Parathyroid adenoma (tissue), 2 donors: ENCODE results near the gene GPX6.
"Not testable (repeated sequence)": the region's sequence is repeated elsewhere in the genome, so short reads cannot be mapped to it uniquely, and the experiment has no call there.

Experiments used
- H2AFZ ChIP-seq: fragments of 300-600 bp; sonication (generic); one replicate; pipeline ENCODE4 v1.7.0; 2017; ENCODE audit warnings: antibody characterized with exemption, mild to moderate bottlenecking
- H3K27ac ChIP-seq: fragments of 300-600 bp; sonication (generic); one replicate; pipeline ENCODE4 v1.7.0; 2017
- H3K27me3 ChIP-seq: fragments of 300-600 bp; sonication (generic); one replicate; pipeline ENCODE4 v1.7.0; 2017; ENCODE audit warnings: low read length; ENCODE audit not compliant: control insufficient read depth, insufficient read depth
- H3K36me3 ChIP-seq: fragments of 300-600 bp; sonication (generic); one replicate; pipeline ENCODE4 v1.7.0; 2017; ENCODE audit warnings: low read length; ENCODE audit not compliant: control insufficient read depth, insufficient read depth
- H3K4me1 ChIP-seq: fragments of 300-600 bp; sonication (generic); one replicate; pipeline ENCODE4 v1.7.0; 2017; ENCODE audit warnings: control low read depth
- H3K4me2 ChIP-seq: fragments of 300-600 bp; sonication (generic); one replicate; pipeline ENCODE4 v1.7.0; 2017; ENCODE audit warnings: low read length
- H3K4me3 ChIP-seq: fragments of 300-600 bp; sonication (generic); one replicate; pipeline ENCODE4 v1.7.0; 2017; ENCODE audit warnings: low read depth, low read length
- H3K79me2 ChIP-seq: fragments of 300-600 bp; sonication (generic); one replicate; pipeline ENCODE4 v1.7.0; 2017; ENCODE audit warnings: control low read depth
- H3K9ac ChIP-seq: fragments of 300-600 bp; sonication (generic); one replicate; pipeline ENCODE4 v1.7.0; 2017; ENCODE audit warnings: mild to moderate bottlenecking
- H3K9me3 ChIP-seq: fragments of 300-600 bp; sonication (generic); one replicate; pipeline ENCODE4 v1.7.0; 2017; ENCODE audit warnings: low read length; ENCODE audit not compliant: control insufficient read depth
- TF ChIP-seq, protein P1 (sequence below): fragments of 300-600 bp; sonication (generic); IDR thresholded peaks from one replicate; pipeline ENCODE4 v1.7.0; 2017; ENCODE audit warnings: antibody characterized with exemption, mild to moderate bottlenecking
- donor health status: primary hyperparathyroidism.

The GPX6 gene

DNA sequence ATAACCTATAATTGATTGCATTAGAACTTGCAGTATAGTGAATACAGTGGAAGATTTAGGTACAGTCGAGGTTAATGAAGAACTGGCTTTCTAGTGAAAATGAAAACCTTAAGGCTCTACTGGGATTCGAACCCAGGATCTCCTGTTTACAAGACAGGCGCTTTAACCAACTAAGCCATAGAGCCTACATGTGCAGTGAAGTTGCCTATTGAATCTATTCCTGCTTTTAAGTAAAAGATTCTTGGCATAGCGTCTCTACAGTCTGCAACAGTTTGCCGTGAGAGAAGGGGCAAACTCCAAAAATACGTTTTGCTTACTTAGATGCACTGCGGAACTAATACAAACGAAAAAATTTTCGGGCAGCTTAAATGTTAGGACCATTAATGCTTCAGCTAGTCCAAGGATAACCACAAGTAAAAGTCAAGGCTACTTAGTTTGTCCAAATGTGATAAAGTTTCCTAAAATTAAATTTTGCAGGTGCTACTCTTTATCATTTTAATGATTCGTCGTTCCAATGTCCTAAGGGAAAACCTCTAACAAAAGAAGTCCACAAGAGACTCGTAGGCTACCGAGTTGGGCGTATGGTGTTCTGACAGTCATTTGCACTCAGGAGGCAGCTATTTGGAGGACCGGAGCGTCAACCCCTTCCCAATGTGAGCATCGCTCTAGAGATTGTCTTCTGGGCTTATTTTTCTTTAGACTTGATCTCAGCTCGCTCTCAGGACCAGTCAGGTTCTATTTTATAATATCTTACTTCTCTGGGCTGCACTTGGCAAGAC lies 41.0 kb downstream of the GPX6 start:
- TF ChIP-seq, protein P1, sequence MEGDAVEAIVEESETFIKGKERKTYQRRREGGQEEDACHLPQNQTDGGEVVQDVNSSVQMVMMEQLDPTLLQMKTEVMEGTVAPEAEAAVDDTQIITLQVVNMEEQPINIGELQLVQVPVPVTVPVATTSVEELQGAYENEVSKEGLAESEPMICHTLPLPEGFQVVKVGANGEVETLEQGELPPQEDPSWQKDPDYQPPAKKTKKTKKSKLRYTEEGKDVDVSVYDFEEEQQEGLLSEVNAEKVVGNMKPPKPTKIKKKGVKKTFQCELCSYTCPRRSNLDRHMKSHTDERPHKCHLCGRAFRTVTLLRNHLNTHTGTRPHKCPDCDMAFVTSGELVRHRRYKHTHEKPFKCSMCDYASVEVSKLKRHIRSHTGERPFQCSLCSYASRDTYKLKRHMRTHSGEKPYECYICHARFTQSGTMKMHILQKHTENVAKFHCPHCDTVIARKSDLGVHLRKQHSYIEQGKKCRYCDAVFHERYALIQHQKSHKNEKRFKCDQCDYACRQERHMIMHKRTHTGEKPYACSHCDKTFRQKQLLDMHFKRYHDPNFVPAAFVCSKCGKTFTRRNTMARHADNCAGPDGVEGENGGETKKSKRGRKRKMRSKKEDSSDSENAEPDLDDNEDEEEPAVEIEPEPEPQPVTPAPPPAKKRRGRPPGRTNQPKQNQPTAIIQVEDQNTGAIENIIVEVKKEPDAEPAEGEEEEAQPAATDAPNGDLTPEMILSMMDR: no peak
- Histone ChIP-seq H3K4me1 (no peaks in the 10 kb centered on the region), H3K4me2 (no peak overlapping the region), H3K36me3 (no peaks in the 10 kb centered on the region), H3K27ac (no peak overlapping the region), H3K9me3 (no peaks in the 10 kb centered on the region), H3K27me3 (no peaks in the 10 kb centered on the region), H2AFZ (no peak overlapping the region), H3K9ac (no peak overlapping the region), H3K79me2 (no peaks in the 10 kb centered on the region), H3K4me3 (no peak overlapping the region)

DNA sequence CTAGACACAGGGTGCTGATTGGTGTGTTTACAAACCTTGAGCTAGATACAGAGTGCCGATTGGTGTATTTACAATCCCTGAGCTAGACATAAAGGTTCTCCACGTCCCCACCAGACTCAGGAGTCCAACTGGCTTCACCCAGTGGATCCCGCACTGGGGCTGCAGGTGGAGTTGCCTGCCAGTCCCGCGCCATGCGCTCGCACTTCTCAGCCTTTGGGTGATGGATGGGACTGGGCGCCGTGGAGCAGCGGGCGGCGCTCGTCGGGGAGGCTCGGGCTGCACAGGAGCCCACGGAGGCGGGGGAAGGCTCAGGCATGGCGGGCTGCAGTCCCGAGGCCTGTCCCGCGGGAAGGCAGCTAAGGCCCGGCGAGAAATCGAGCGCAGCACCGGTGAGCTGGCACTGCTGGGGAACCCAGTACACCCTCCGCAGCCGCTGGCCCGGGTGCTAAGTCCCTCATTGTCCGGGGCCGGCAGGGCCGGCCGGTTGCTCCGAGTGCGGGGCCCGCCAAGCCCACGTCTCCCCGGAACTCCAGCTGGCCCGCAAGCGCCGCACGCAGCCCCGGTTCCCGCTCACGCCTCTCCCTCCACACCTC lies 46.3 kb downstream of the GPX6 start:
- H3K4me1 ChIP-seq, H3K9me3 ChIP-seq, H3K36me3 ChIP-seq, H3K4me3 ChIP-seq, H3K27me3 ChIP-seq, H3K4me2 ChIP-seq, H3K27ac ChIP-seq, H2AFZ ChIP-seq, H3K79me2 ChIP-seq, H3K9ac ChIP-seq: not testable (repeated sequence)

DNA sequence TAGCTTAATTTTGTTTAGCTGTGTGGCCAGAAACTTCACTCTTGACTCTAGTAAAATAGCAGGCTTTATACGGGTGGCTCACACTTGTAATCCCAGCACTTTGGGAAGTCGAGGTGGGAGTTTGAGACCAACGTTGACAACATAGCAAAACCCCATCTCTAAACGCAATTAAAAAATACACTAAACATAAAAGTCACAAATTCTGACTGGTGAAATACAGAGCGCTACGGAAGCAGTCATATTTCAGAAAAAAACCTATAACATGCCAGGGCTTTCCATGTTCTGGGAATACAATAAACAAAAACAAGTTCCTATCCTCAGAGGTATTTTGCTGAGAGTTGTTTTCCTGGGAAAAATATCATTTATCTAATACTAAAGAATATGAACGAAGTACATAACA lies 47.5 kb downstream of the GPX6 start:
- Histone ChIP-seq H3K4me1 (no peaks in the 10 kb centered on the region), H3K79me2 (no peaks in the 10 kb centered on the region), H3K9ac (no peak overlapping the region), H2AFZ (no peak overlapping the region), H3K27me3 (no peaks in the 10 kb centered on the region), H3K36me3 (no peaks in the 10 kb centered on the region), H3K4me3 (no peak overlapping the region), H3K27ac (no peak overlapping the region), H3K9me3 (no peaks in the 10 kb centered on the region), H3K4me2 (no peak overlapping the region)
- TF ChIP-seq, protein P1: no peak

DNA sequence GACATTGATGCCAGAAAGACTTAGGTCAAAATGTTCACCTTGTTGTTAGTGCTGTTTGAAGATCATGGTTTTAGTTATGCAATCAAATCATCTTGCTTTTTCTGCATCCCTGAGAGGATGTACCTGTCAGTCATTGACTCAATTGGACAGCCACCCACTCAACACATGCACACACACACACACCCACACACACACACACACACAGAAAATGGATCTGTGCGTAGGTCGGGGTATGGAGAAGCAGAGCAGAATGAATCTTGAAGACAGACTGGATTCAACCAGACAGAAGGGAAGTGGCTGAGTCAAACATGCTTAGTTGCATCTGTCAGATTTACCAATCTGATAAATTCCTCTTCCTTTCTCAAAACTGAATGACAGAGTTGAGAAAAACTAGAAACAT lies 53.2 kb downstream of the GPX6 start:
- Histone ChIP-seq H3K27ac (no peak overlapping the region), H3K79me2 (no peaks in the 10 kb centered on the region), H3K9ac (no peak overlapping the region), H2AFZ (no peak overlapping the region), H3K4me3 (no peak overlapping the region), H3K4me1 (no peaks in the 10 kb centered on the region), H3K9me3 (no peaks in the 10 kb centered on the region), H3K36me3 (no peaks in the 10 kb centered on the region), H3K4me2 (no peak overlapping the region), H3K27me3 (no peaks in the 10 kb centered on the region)
- TF ChIP-seq, protein P1: no peak

DNA sequence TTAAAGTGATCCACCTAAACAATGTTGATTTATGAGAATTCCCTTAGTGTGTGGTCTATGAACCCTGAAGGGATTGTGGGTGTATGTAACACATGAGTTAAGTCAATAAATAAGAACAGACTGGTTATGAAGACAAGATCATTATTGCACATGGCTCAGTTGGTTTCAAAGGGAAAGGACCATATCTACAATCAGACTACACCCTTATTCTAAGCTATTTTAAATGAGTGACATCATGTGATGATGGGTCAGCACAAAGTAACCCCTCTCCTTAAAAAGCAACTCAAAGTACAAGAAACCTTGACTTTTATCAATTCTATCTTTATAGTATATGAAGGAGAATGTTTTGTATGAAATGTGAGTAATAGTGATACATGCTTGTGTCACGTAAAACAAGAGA lies 57.0 kb downstream of the GPX6 start:
- Histone ChIP-seq H3K36me3 (no peaks in the 10 kb centered on the region), H2AFZ (no peak overlapping the region), H3K4me3 (no peak overlapping the region), H3K9ac (no peak overlapping the region), H3K4me2 (no peak overlapping the region), H3K79me2 (no peaks in the 10 kb centered on the region), H3K27me3 (no peaks in the 10 kb centered on the region), H3K9me3 (no peaks in the 10 kb centered on the region), H3K4me1 (no peaks in the 10 kb centered on the region), H3K27ac (no peak overlapping the region)
- TF ChIP-seq, protein P1: no peak
